GM18507 (cell line): ENCODE measurements around the gene EZH1.
"Not testable (repeated sequence)": the region's sequence is repeated elsewhere in the genome, so short reads cannot be mapped to it uniquely, and the experiment has no call there.

ENCODE experiments used
- DNase-seq: peaks from one replicate; pipeline ENCODE4 v3.0.0; 2011; ENCODE audit warnings: low read depth; ENCODE audit not compliant: insufficient read length; ENCODE audit errors: extremely low spot score
- FAIRE-seq: peaks from 2 replicates; lab custom pipeline; 2011; peaks lifted over from hg19 to GRCh38; lab: Jason Lieb, UNC

The EZH1 gene

GRCh38 chr17:42674755-42675347 is 70.0 kb downstream of the EZH1 start:
- FAIRE-seq (peak; percentile 35), DNase-seq (no peak)

GRCh38 chr17:42673885-42674754 is 70.7 kb downstream of the EZH1 start:
- DNase-seq: no peak
- peak; percentile 81 for FAIRE-seq

- DNase-seq: no peak
- no peak for FAIRE-seq
Measured at GRCh38 chr17:42673266-42673884, 71.5 kb downstream of the EZH1 start.

GRCh38 chr17:42672038-42672437 is 72.8 kb downstream of the EZH1 start:
- DNase-seq (no peak), FAIRE-seq (no peak)

GRCh38 chr17:42670789-42671657 is 73.8 kb downstream of the EZH1 start:
- no peak for DNase-seq
- no peak for FAIRE-seq

GRCh38 chr17:42669977-42670788 is 74.7 kb downstream of the EZH1 start:
- peak; percentile 68 for FAIRE-seq
- DNase-seq: no peak

- no peak for FAIRE-seq
- no peak for DNase-seq
Measured at GRCh38 chr17:42669705-42669976, 75.2 kb downstream of the EZH1 start.

- DNase-seq (no peak), FAIRE-seq (peak; percentile 18)
Measured at GRCh38 chr17:42667088-42667951, 77.5 kb downstream of the EZH1 start.

GRCh38 chr17:42666126-42666525 is 78.7 kb downstream of the EZH1 start:
- FAIRE-seq: not testable (repeated sequence)

GRCh38 chr17:42665581-42666001 is 79.2 kb downstream of the EZH1 start:
- FAIRE-seq (no peak), DNase-seq (no peak)

More at GRCh38 chr17:42666126-42666525, 78.7 kb downstream of the EZH1 start:
- not testable (repeated sequence) for DNase-seq

GRCh38 chr17:42660692-42661345 is 84.0 kb downstream of the EZH1 start:
- DNase-seq: no peak
- FAIRE-seq: no peak

GRCh38 chr17:42659932-42660274 is 84.9 kb downstream of the EZH1 start:
- not testable (repeated sequence) for FAIRE-seq, DNase-seq

- DNase-seq (no peak), FAIRE-seq (peak; percentile 89)
Measured at GRCh38 chr17:42659079-42659931, 85.5 kb downstream of the EZH1 start, which contains the start of gene TUBG2. Gene TUBG2 (plus strand): TSS chr17:42659284. CDS start chr17:42659504, 220 bp downstream.

- FAIRE-seq: no peak
Measured at GRCh38 chr17:42657824-42658588, 86.8 kb downstream of the EZH1 start.

GRCh38 chr17:42655528-42655927 is 89.3 kb downstream of the EZH1 start:
- DNase-seq (no peak), FAIRE-seq (no peak)

More at GRCh38 chr17:42657824-42658588, 86.8 kb downstream of the EZH1 start:
- no peak for DNase-seq
